ENCODE results near the gene GSDMA. TPM values are rescaled to one million over a fixed set of nuclear protein-coding genes. Genes with fewer than 3 reads are reported as not detected.
"Not testable (repeated sequence)": the region's sequence is repeated elsewhere in the genome, so short reads cannot be mapped to it uniquely, and the experiment has no call there.

Gene GSDMA
- polyA plus RNA-seq, 3 donors: 0.32 to 4.0 (median 2.2) TPM

- no peak for DNase-seq (ENCODE audit: low read depth in 3 of 3, low spot score in 2 of 3)
Observed at GRCh38 chr17:39928858-39929645, 33.8 kb upstream of the GSDMA start.

- no peak for DNase-seq (ENCODE audit: low read depth in 3 of 3, low spot score in 2 of 3)
Observed at GRCh38 chr17:39929646-39930407, 33.0 kb upstream of the GSDMA start.

- no peak for DNase-seq (ENCODE audit: low read depth in 3 of 3, low spot score in 2 of 3)
Observed at GRCh38 chr17:39933912-39934311, 28.9 kb upstream of the GSDMA start.

- DNase-seq (ENCODE audit: low read depth in 3 of 3, low spot score in 2 of 3): no peak
Observed at GRCh38 chr17:39934324-39934723, 28.5 kb upstream of the GSDMA start.

GRCh38 chr17:39935909-39936308, 26.9 kb upstream of the GSDMA start:
- no peak for DNase-seq (ENCODE audit: low read depth in 3 of 3, low spot score in 2 of 3)

GRCh38 chr17:39937447-39937846, 25.4 kb upstream of the GSDMA start:
- DNase-seq (ENCODE audit: low read depth in 3 of 3, low spot score in 2 of 3): no peak

GRCh38 chr17:39938140-39938869, 24.5 kb upstream of the GSDMA start:
- DNase-seq (ENCODE audit: low read depth in 3 of 3, low spot score in 2 of 3): no peak

- no peak for DNase-seq (ENCODE audit: low read depth in 3 of 3, low spot score in 2 of 3)
Observed at GRCh38 chr17:39939106-39939505, 23.7 kb upstream of the GSDMA start.

- no peak for DNase-seq (ENCODE audit: low read depth in 3 of 3, low spot score in 2 of 3)
Observed at GRCh38 chr17:39939588-39940419, 23.0 kb upstream of the GSDMA start.

- DNase-seq (ENCODE audit: low read depth in 3 of 3, low spot score in 2 of 3): no peak
Observed at GRCh38 chr17:39943702-39944392, 19.0 kb upstream of the GSDMA start.

GRCh38 chr17:39944393-39944711, 18.5 kb upstream of the GSDMA start:
- DNase-seq (ENCODE audit: low read depth in 3 of 3, low spot score in 2 of 3): no peak

GRCh38 chr17:39946551-39947330, 16.1 kb upstream of the GSDMA start:
- DNase-seq (ENCODE audit: low read depth in 3 of 3, low spot score in 2 of 3): no peak

GRCh38 chr17:39948489-39948828, 14.3 kb upstream of the GSDMA start:
- DNase-seq (ENCODE audit: low read depth in 3 of 3, low spot score in 2 of 3): not testable (repeated sequence)

GRCh38 chr17:39949028-39949427, 13.8 kb upstream of the GSDMA start:
- DNase-seq (ENCODE audit: low read depth in 3 of 3, low spot score in 2 of 3): no peak

- no peak for DNase-seq (ENCODE audit: low read depth in 3 of 3, low spot score in 2 of 3)
Observed at GRCh38 chr17:39950871-39951348, 11.9 kb upstream of the GSDMA start.

- no peak for DNase-seq (ENCODE audit: low read depth in 3 of 3, low spot score in 2 of 3)
Observed at GRCh38 chr17:39951924-39952679, 10.7 kb upstream of the GSDMA start.

- peak; percentile 73 to 88 (median 85) for DNase-seq (ENCODE audit: low read depth in 3 of 3, low spot score in 2 of 3)
Observed at GRCh38 chr17:39952680-39953470, 9.9 kb upstream of the GSDMA start.

- DNase-seq (ENCODE audit: low read depth in 3 of 3, low spot score in 2 of 3): no peak
Observed at GRCh38 chr17:39953471-39953888, 9.3 kb upstream of the GSDMA start.
